Activated CD8-positive, alpha-beta memory T cell treated with anti-CD3 and anti-CD28 coated beads, Interleukin-2, amount 50 U/mL, for 1 hour (primary cell): Measurements from ENCODE around the gene MORN1.

Source experiments
- DNase-seq: peaks from one replicate; pipeline ENCODE4 v3.0.0-alpha.2; 2020; ENCODE audit errors: extremely low read depth

Gene MORN1

DNA sequence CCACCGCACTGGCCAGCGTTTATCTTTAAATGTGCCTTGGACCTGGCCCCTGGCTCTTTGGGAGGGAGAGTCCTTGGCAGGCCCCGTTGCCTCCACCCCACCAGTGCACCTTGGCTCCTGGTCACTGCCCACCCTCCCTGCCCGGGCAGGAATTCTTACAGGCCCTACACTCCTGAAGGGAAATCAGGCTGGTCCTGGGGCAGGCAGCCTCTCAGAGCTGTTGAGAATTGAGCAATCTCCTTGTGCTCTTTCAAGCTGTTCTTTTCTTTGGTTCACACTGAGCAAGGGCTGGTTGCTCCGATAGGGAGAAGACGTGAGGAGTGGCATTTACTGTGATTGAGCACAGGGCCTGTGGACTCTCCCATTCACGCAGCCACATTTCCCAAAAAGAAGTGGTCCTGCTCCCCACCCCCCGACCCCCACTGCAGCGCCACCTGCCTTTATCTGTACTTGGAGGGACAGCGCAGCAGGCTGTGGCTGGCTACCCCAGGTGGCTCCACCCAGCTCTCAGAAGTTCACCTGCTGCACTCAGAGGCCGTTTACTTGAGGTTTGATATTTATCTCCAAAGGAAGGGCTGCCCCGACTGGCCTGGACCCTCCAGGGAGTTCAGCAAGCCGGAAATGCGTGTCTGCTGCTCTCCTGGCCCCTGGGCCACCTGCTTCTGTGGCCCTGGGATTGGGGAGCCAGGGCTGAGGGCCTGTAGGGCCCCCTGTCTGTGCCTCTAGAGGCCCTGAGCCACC lies 115.4 kb downstream of the MORN1 start:
- DNase-seq, result no peak

DNA sequence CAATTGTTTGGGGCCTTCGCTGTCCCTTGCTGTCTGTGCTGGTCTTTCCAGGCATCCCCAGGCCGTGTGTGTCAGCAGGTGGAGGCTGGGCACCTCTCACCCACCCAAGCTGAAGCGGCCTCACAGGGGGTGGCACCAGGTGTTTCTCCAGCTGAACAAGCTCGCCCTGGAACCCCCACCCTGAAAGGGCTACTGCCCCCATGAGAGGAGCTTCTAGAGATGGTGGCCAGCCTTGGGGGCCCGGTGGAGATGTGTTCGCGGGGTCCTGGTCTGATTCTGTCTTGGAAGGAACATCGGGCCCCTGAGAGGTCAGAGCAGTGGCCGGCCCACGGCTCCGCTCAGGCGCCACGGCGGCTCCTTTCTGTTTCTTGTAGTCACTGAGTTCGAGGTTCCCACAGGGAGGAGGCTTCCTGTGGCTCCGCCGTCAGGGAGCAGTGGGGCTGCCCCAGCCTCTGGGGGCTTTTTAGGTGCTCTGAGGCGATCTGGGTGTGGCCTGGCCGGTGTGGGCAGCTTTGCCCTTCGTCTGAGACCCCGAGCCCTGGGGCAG lies 116.4 kb downstream of the MORN1 start:
- DNase-seq, result no peak

DNA sequence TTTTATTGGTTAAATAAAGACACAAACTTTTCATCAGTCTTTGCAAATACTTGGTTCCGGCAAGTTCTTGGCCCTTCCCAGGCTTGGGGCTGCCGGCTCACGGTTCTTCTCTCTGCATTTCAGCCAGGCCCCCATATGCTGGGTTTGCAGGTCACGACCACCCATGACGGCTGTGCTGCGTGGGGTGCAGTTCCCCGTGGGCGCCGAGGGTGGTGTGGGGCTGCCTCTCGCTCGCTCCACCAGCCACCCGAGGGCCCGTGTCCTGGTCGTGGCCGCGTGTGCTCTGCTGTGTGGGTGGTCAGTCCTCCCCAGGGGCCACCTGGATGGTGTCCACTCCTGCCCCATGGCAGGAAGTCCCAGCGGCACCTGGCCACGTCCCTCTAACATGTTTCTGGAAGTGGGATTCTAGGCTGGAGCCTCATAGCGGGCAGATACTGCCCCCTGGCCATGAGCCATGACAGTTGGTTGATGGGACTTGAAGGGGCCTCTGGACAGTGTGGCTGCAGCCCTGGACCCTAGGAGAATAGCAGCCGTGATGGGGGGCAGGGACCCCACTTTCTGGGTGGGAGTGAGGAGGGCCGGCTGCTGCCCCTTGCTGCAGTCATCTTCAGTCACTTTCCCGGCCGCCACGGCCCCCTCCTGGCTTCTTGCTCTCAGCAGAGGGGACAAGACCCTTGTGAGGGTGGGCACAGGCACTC lies 117.0 kb downstream of the MORN1 start:
- DNase-seq, result no peak

DNA sequence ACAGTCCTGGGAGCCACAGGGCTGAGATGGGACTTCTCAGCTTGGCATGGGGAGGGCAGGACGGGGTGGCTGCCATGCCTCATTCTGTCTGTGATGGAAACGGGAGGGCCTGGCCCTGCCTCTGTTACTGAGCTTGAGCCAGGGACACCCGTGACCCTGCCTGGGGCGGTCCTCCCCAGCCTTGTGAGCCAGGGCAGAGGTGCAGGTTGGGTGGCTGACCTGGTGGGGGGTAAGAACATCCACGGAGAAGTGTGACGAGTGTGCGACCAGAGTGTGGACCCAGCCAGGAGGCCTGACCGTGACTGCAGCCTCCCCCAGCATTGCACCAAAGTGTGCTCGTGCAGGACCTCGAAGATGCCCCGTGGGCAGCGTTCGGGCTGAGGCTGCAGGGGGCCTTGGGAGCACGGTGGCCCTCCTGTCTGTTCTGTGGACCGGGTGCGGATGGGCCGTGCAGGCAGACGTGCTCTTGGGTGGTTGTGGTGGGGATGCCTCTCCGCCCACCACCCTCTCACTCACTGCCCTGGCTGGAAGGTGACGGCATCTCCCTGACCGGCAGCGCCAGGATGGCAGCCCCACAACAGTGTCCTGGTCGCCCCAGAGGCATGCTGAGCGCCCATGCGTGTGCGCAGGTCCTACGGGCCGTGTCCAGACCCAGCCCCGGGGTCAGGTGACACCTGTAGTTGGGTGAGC lies 117.8 kb downstream of the MORN1 start:
- no peak for DNase-seq

DNA sequence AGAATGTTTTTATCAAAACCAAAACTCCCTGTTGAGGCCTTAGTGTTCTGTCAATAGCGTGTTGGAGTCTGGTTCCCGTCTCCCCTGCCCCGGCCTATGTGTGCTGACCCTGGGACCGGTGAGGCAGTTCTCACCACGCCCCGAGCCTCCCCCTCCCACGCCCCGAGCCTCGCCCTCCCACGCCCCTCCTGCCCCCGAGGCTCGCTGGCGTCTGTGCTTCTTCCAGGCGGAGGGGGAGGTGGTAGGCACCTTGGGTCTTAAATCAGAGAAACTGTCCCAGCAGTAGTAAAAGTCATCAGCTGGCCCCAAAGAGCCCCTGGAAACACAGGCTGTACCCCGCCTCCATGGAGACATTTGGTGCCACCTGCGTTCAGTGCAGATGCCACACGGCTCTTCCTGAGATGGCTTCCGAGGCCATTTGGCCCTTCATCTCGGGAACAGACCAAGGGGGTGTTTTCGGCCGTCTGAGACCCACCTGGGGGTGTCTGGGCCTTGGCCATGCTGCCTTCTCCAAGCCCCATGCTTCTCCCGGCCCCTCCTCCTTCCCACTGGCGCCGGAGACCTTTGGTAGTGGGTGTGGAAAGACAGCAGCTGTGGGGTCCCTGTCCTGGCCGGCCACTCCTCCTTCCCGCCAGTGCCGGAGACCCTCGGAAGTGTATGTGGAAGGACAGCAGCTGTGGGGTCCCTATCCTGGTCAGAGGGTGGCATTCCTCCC lies 118.5 kb downstream of the MORN1 start:
- no peak for DNase-seq

DNA sequence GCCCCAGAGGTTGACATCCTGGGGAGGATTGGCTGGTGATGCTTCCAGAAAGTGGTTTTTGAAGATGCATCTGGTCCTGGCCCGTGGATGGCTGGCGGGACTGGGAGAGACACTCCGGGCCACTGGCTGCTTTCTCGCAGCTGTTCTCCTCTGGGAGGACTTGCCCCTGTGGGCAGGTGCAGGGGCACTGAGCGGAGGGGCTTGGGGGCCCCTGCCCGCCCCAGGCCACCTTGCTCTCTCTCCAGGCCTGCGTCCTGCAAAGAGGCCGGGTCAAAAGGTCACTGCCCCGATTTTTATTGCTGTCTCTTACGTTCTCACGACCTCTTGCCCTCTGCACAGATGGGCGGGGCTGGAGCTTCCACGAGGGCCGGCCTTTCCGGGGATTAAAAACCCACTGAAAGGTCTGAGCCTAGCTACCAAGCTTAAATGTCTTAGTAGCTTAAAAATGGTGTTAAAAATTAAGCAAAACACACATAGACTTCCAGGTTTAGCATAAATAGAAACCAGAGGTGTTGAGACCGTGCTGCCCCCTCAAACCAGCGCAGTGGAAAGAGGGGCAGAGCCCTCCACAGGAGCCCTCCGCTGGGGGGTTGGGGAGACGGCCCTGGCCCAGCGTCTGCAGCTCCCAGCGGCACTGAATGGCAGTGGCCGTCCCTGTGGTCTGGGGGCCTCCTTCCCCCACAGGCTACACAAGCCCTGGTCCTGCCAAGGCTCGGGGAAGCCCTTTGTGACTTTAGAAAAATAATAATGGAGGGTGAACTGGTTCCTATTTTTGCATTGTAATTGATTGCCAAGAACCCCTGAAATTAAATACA lies 119.3 kb downstream of the MORN1 start:
- no peak for DNase-seq
